ENCODE data around the gene RPLP1.

Gene RPLP1

DNA sequence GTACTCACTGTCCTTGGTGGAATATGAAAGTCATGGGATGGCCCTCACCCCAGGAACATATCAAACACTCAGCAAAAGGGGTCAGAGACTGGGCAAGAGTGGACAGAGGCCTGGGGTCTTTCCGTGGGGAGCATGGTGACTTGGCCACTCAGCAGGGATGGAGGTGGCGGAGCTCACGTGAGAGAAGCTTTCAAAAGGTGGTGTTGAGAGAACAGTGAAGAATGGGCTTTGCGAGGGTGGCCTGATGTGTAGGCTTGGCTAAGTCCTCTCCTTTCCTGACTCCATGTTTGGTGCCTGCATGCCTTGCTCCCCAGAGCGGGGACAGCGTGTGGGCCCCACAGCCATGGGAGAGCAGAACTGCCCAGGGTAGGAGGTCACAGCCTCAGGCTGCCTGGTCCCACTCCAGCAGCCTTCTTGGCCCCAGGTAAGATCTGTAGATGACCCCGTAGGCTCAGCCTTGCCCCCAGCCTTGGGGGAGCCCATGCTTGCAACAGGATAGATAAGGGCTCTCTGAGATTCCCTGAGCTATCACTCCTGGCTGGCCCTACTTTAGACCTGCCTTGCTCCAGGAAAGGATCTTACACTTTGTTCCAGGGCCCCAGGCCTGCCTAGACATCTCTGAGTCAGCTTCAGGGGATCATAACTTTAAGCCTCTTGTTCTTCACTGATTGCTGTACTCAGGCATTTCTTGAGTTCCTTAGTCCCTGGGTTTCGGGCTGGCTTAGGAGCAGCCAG lies 17.0 kb downstream of the RPLP1 start:
- no peak for DNase-seq (ENCODE audit: low spot score)

DNA sequence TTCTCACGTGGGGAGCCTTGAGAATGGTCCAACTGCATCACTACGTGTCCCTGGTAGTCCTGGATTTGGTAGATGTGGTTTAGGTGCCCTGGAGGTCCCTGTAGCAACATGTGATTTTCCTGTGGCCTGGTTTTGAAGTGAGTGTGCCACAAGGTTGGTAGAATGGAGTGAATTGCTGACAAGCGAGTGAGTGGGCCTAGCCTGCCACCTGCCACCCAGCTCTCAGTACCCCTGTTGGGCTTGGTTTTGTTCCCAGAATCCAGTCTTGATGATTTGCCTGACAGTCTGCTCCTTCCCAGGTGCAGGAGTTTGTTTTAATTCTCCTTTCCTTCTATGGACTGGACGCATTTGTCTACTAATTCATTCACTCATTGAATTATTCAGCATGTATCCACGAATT lies 19.4 kb downstream of the RPLP1 start:
- DNase-seq (ENCODE audit: low spot score), result no peak

DNA sequence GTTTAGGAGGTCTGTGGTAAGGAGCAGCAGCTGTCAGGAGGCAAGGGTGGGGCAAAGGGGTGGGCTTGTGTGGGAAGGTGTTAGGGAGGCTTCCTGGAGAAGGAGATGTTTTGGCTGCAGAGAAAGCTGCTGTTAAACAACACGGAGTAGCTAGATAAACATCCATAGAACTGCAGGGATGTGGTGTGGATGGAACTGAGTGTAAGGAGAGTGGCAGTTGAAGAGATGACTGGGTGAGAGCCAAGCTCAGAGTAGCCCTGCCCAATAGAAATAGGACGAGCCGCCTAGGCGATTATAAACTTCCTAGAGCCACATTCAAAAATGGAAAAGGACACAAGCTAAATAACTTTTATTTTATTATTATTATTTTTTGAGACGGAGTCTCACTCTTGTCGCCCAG lies 19.9 kb downstream of the RPLP1 start:
- no peak for DNase-seq (ENCODE audit: low spot score)

DNA sequence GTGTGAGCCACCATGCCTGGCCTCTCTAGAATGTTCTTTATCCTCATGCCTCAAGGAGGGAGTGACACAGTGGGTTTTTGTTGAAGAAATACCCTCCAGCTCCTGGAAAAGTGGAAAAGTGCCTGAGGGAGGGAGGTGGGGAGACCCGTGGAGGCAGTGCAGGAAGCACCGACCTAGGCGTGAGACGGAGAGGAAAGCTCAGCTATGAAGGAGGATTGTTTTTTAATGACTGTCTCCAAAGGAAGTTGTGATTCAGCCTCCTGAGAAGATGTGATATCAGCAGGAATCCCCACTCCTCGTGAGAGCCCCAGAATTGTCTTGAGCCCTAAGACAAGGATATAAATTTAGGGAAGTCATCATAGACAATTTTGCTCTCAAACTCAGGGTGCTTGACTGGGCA lies 21.7 kb downstream of the RPLP1 start:
- DNase-seq (ENCODE audit: low spot score), result no peak

DNA sequence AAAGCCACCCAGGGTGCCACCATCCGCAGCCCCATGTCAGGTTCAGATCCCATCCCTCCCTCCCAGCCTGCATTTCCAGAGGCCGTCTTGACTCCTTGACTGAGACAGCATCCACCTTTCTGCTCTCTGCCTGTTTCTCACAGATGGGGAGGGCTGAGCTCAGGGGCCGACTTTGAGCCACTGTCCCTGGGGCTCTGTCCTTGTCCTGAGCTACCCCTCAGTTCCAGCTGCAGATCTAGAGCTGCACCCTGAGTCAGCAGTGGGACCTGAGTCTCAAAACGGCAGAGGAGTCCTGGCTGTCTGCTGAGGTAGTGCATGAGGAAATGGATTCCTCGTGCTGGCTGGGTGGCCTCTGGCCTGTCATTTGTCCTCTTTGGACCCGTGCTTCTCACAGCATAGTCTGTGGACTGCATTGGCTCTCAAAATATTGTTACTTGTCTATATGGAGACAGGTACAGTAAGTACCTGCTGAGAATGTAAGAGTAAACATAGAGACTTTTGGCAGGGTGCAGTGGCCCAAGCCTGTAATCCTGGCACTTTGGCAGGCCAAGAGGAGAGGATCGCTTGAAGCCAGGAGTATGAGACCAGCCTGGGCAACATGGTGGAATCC lies 22.3 kb downstream of the RPLP1 start:
- no peak for DNase-seq (ENCODE audit: low spot score)

DNA sequence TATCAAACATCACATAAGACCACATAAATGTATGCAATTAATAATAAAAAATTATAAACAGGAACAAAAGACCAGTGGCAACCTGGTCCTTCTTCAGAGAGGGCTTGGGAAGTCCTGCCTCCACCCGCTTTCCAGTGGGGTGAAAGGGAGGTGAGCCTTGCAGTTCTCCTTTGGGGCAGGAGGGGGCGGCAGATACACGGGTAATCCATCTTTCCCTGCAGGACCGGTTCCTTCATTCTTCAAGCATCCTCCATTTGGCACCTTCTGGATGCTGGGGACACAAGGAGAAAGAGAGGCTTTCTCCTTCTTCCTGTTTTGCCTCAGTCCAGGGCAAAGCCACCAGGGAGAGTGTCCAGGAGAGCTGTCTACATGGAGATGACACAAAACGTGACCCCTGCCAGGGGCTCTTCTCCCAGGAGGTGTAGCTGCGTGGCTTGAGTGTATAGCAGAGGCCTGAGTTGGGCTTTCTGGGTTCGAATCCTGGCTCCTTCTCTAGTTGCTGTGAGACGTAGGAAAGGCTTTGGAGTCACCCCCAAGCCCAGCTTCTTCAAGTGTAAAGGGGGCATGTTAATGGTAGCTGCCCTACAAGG lies 23.2 kb downstream of the RPLP1 start:
- peak; percentile 70 for DNase-seq (ENCODE audit: low spot score)

DNA sequence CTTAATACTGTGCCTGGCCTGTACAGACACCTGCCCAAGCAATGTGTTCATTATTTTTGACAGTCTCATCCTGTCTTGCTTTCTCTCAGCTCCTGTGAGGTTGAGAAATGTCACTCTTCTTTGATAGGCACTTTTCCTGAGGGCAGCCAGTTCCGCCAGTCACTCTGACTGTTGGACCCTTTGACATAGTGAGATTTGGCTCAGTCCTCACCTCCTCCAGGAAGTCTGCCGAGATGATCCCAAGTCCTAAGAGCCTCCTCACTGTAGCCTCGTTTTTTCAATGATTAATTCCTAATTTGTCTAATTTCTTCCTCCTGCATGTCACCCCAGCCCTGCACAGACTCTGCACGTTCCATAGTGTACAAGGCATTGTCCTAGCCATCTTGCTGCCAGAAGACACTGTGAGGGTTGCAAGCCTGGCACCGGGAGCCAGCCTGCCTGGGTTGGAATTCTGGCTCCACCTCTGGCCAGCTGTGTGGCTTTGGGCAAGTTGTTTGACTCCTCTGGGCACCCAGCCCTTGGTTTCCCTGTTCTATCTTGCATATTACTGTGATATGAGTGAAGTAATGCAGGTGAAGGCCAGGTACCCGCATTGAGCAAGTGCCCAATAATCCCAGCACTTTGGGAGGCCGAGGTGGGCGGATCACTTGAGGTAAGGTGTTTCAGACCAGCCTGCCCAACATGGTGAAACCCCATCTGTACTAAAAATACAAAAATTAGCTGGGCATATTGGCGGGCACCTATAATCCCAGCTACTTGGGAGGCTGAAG lies 24.3 kb downstream of the RPLP1 start:
- no peak for DNase-seq (ENCODE audit: low spot score)

DNA sequence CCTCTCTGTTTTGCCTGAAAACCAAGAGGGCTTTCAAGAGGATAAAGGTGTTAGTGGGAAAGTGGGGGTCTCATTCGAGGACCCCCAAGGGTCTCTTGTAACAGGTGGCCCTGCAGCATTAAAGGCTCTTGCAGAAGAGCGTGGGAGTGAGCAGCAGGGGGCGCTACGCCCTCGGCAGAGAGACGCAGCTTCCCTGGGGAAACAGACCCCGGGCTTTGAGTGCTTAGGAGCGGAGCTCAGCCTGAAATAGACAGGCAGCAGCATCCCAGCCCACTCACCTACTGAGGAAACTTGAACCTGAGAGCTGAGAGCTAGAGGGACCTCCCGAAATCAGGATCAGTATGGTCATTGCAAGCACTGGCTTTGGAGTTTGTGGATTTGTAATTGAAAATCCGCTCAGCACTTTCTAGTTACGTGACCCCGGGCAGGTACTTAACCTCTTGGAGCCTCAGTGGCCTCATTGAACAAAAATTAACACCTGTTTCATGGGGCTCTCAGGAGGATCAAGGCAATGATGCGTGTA lies 25.7 kb downstream of the RPLP1 start:
- no peak for DNase-seq (ENCODE audit: low spot score)

DNA sequence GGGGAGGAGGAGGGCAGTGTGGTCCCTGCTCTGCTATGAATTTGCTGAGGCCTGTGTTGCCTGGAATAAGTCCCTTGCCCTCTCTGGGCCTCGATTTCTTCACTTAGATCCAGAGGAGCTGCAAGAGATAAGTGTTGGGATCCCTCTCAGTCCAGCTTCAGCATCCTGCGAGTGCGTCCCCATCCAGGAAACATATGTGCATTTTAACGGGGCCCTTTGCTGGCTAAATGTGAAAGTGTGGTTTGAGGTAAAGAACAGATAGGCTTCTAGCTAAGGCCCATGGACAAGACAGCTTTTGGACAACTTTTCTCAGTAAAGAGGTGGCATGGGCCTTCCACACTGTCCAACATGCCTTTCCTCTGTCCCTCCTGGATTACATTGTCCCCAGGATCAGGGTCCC lies 26.5 kb downstream of the RPLP1 start:
- DNase-seq (ENCODE audit: low spot score), result no peak

DNA sequence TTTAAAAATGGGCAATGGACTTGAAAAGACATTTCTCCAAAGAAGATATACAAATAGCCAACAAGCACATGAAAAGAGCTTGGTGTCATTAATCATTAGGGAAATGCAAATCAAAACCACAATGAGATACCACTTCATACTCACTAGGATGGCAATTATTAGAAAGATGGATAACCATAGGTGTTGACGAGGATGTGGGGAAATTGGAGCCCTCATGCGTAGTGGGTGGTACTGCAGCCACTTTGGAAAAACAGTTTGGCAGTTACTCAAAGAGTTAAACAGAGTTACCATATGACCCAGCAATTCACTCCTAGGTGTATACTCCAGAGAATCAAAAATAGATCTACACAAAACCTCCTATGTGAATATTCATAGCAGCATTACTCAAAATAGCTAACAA lies 27.4 kb downstream of the RPLP1 start:
- DNase-seq (ENCODE audit: low spot score), result no peak

DNA sequence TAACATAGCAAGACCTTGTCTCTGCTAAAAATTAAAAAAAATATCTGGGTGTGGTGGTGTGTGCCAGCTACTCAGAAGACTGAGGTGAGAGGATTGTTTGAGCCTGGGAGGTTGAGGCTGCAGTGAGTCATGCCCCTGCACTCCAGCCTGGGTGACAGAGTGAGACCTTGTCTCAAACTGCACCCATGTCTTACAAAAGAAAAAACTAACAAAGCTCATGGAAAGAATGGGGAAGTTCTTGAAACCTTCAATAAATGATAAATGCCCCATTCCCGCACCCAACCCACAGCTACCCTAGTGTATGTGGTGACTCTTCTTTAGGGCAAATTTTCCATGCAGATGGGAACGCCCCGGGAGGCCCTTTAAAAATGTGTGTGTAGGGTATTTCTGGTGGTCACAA lies 28.3 kb downstream of the RPLP1 start:
- DNase-seq (ENCODE audit: low spot score), result no peak

DNA sequence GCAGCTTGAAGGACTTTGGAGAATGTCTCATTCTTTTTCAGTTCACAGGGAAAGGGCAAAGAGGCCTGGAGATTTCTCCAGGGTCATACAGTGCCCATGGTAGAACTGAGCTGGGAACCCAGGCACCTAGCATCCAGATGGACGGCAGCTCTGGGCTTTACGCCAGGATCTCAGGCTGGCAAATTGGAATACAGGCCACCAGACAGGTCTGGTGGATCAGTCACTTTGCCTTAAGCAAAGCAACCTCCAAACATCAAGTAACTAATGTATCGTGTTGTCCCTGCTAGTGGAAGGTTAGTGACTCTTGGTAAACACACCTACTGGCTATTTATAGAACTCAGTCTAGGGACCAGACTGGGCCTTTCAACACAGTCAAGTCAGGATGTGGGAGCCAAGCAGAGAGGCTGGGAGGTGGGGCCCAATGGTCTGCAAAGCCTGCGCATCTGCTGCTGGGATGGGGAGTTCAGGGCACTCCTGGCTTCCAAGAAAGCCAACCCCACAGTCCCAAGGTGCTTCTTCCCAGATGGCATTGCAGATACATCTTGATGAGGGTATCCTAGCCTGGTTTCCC lies 30.2 kb downstream of the RPLP1 start:
- no peak for DNase-seq (ENCODE audit: low spot score)

DNA sequence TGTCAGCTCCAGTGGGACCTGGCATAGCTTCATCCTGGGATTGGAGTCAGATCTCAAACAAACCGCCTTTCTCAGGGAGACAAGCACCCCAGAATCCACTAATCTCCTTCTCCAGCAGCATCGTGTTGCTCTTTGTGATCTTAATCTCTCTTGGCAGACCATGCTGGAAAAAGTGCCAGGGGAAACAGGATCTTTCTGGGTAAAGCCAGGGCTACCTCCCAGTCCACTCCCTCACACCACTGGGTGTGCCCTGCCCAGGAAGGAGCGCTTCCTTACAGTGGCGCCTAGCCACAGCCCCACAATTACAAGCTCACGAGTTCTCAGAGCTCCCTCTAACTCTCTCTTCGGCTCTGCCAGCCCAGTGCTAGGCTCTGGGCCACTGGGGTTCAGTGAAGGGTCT lies 32.2 kb downstream of the RPLP1 start:
- no peak for DNase-seq (ENCODE audit: low spot score)

DNA sequence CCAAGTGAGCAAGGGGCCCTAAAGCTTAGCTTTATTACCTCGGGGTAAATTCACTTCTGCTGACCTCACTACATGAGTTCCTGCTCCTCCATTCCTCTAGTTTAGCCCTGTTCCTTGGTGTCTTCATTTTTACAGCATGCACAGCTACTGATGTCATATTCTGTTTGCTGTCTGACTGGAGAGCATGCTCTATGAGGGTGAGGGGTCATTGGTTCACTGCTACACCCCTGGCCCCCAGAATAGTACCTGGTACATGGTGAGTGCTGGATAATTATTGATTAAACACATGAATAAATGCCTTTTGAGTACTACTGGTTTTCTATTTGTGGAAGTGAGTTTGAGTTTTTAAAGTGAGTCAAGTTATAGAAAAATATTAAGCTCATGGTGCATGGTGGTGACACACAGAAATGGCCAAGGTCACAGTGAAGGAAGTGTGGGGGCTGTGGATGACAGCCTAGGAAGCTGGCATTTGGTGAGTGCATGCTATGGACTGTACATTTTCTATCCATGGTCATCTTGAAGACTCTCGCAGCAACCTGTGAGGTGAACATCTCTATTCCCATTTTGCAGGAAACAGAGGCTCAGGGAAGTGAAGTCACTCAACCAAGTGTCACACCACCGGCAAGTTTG lies 34.0 kb downstream of the RPLP1 start:
- DNase-seq (ENCODE audit: low spot score), result no peak

DNA sequence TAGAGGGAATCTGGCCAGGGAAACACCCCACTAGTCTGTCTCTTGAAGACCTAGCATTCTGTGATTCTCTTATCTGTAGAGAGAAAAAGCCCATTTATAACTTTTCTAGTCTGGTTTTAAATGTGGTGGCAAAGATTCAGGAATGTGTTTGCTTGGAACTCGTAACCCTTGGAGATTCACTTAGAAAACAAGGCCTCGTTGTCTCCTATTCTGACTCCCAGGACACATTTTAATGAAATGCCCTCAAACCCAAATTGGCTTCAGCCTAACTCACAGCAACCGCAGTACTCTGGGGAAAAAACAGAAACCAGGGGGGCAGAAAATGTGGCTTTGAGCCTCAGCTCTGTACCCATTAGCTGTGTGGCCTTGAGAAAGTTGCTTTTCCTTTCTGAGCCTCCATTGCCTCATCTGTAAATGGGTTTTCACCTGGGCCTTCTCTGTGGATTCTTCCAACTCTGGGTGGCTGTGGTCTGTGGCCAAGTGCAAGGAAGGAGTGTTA lies 36.5 kb downstream of the RPLP1 start:
- no peak for DNase-seq (ENCODE audit: low spot score)

DNA sequence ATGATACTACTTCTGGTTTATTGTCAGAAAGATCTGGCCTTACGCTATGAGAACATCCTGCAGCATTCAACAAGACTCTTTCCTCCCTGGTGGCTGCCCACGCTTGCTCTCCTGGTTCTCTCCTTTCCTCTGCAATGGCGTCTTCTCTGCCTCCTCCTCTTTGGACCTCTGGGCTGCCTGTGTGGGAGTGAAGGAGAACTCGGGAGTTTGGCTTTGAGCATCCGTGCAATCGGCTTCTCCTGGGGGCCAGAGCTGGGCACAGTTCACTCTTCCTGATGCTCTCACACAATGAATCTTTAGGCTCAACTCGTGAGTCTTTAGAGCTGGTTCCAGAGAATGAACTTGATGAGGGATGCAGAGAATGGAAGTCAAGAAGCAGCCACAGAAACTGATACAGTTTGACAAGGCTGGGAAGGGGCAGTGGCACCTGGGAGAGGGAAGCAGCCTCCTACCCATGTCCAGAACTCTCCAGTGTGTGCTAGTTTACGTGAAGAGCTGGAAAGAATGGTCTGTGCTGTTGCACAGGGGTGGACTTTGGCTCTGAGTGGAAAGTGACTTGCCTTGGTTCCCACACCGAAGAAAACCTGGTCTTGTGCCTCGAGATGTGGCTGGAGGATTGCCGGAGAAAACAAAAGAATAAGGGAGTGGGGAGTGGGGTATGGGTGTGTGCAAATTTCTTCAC lies 37.9 kb downstream of the RPLP1 start:
- DNase-seq (ENCODE audit: low spot score), result no peak

DNA sequence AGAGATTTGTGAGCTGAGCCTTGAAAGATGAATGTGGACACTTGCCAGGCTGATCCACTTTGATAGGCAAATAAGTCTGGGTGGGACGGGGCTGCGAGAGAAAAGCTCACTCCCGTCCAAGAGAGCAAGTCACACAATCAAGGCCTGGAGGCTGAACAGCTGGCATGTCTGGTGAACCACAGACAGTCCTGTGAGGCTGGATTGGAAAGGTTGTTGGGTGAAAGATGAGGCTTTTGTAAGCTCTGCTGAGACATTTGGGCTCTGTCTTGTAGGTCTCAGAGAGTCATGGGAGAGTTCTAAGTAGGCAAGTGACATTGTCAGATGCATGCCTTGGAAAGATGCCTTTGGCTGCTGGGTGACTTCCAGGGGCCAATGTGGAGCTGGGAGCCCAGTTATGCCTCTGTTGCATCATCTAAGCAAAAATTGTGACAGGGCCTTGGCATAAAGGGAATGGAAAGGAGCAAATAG lies 38.5 kb downstream of the RPLP1 start:
- no peak for DNase-seq (ENCODE audit: low spot score)

DNA sequence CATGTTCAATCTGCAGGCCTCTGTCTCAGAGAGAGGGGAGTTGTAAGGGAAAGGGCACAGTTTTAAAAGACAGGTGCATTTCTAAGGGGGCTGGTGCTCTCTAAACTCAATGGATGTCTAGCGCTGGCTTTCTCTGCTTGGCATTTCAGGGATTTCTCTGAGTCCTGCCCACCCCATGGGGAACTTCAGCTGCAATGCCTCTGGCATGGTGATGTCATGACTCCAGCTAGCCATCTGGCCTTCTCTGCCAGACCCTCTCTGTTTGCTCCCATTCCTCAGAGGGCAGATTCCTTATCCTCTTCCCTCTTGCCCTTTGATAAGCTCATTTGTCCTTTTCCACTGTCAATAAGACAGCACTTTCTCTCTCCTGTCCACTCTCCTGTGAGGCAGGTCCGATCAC lies 40.8 kb downstream of the RPLP1 start:
- no peak for DNase-seq (ENCODE audit: low spot score)

DNA sequence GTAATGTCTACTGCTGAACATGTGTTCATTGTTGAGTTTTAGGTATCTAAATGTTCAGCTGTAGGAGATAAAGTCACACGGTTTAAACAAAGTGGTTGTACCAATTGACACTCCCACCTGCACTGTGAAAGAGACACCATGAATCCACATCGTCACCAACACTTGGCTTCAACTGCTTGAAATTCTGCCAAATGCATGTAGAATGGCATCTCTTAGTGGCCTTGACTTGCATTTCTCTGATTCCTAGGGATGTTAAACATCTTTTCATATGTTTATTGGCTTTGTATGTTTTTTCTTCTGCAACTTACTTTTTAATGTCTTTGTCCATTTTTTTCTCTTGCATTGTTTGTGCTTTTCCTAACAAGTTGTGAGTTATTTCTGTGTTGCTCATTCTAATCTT lies 43.4 kb downstream of the RPLP1 start:
- DNase-seq (ENCODE audit: low spot score), result no peak

DNA sequence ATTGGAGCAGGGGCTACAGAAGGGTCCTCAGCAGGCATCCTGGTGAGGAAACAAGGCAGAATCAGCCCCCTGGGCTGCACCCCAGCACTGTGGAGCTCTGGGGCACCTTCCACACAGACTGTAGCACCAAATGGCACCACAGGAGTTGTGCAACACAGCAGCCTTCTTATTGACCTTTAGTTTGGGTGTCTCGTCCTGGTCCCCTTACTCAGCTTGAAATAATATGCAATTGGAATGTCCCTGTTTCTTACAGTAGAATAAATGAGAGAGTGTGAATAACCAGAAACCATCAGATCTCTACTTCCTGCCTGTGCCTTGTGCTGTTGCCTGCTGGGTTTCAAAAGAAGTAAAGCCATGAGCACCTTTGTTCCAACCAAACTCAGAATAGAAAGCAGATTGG lies 44.5 kb downstream of the RPLP1 start:
- no peak for DNase-seq (ENCODE audit: low spot score)

DNA sequence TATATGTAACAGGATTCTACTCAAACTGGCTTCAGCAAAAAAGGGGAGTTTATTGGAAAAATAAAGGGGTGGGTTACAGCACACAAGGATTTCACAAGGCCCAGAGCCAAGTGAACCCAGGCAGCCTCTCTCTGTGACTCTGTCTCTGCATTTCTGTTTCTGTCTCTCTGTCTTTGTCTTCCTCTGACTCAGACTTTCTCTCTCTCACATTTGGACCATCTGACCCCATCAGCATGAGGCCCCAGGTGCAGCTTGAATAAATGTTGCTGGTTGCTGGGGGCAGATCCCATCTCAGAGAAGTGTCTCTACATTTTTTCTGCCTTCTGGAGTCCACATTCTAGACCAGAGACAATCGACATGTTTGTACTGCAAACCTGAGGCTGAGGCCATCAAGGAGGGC lies 45.0 kb downstream of the RPLP1 start:
- no peak for DNase-seq (ENCODE audit: low spot score)

Data from RKO (cell line).